NB4 (cell line): ENCODE data around the gene CFD.

Experiments used
- MYC ChIP-seq: IDR thresholded peaks from 2 replicates; pipeline ENCODE4 v1.6.1; 2011; ENCODE audit warnings: low read depth, low read length
- POLR2A ChIP-seq: IDR thresholded peaks from 2 replicates; pipeline ENCODE4 v1.6.1; 2011; ENCODE audit warnings: mild to moderate bottlenecking; ENCODE audit not compliant: insufficient read length; ENCODE audit errors: extremely low read depth
- TF ChIP-seq, protein P1 (sequence below): IDR thresholded peaks from one replicate; pipeline ENCODE4 v1.5.1; 2012; ENCODE audit warnings: low read depth, low read length

DNA sequence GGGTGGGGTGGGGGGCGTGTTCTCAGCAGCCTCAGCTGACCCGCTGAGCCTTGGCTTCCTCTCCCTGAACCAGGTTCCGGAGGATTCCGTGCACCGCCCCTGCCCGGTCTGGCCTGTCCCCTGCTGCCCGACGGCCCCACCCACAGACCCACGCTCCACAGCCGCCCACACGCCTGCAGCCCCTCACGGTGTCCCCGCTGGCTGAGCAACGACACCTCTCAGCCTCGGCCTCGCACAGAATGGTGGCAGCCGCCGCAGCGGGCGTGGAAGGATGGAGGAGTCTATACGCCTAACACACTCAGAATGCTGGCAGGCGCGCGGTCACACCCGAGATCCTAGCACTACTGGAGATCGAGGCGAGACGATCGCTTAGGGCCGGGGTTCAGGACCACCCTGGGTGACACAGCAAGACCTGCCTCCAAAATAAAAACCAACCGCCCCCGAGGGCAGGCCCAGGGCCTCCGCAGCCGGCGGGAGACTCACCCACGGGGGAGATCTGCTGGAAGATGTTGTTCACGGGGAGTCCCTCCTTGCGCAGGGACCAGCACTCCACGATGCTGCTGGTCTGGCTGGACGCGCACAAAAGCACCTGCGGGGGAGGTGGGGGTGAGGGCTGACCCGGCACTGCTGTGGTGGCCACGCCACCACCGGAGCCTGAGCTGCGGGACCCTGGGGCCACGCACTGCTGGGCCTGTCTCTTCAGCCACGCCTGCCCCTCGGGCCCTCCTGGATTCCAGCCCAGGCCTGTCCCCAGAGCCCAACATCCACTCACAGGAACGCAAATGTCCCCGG lies 25.2 kb downstream of the CFD start:
- TF ChIP-seq, protein P1, sequence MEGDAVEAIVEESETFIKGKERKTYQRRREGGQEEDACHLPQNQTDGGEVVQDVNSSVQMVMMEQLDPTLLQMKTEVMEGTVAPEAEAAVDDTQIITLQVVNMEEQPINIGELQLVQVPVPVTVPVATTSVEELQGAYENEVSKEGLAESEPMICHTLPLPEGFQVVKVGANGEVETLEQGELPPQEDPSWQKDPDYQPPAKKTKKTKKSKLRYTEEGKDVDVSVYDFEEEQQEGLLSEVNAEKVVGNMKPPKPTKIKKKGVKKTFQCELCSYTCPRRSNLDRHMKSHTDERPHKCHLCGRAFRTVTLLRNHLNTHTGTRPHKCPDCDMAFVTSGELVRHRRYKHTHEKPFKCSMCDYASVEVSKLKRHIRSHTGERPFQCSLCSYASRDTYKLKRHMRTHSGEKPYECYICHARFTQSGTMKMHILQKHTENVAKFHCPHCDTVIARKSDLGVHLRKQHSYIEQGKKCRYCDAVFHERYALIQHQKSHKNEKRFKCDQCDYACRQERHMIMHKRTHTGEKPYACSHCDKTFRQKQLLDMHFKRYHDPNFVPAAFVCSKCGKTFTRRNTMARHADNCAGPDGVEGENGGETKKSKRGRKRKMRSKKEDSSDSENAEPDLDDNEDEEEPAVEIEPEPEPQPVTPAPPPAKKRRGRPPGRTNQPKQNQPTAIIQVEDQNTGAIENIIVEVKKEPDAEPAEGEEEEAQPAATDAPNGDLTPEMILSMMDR, result no peak
- TF ChIP-seq MYC, result no peak
- no peak for TF ChIP-seq POLR2A
